Measurements from ENCODE around the gene ZDHHC14.

- no peak for TF ChIP-seq CTCF (IDR thresholded peaks at IDR 0.05)
- no peak for TF ChIP-seq EP300 (IDR thresholded peaks at IDR 0.05)
- TF ChIP-seq POLR2A (IDR thresholded peaks at IDR 0.05) = no peak
Measured at GRCh38 chr6:157648561-157648960, 267.6 kb downstream of the ZDHHC14 start.
